Measurements from ENCODE around the gene AQP12A. TPM values are rescaled to one million over a fixed set of nuclear protein-coding genes. Genes with fewer than 3 reads are reported as not detected.
"Not testable (repeated sequence)": the region's sequence is repeated elsewhere in the genome, so short reads cannot be mapped to it uniquely, and the experiment has no call there.

The AQP12A gene
- total RNA-seq, 2 experiments from 2014 or later: not detected

GRCh38 chr2:240682431-240683224 lies 9.0 kb upstream of the AQP12A start, which contains the start of gene AQP12B:
Gene AQP12B, minus strand, starts transcription at chr2:240682885. Its CDS starts 48 bp downstream, at chr2:240682837.
- CTCF ChIA-PET; intact Hi-C loops (cut with DNase I, micrococcal nuclease); H3K4me3 Mint-ChIP-seq; H3K4me1 ChIP-seq (ENCODE audit: insufficient read depth, low read length); H3K9me3 Mint-ChIP-seq; H3K27ac ChIP-seq (ENCODE audit: low read depth in 1 of 2, low read length in 2 of 2); ATAC-seq (ENCODE audit: poor library complexity); H3K27me3 Mint-ChIP-seq; H3K9me3 ChIP-seq (ENCODE audit: control insufficient read depth in 1 of 2, insufficient read depth in 1 of 2, low read length in 2 of 2); POLR2A ChIA-PET; H3K27ac Mint-ChIP-seq; H3K36me3 Mint-ChIP-seq (ENCODE audit: low read depth); H3K27me3 ChIP-seq (ENCODE audit: control insufficient read depth in 1 of 2, insufficient read depth in 2 of 2, low read length in 2 of 2); H3K36me3 ChIP-seq (ENCODE audit: insufficient read depth, low read length); H3K4me1 Mint-ChIP-seq (ENCODE audit: low read depth): not testable (repeated sequence)
- peak within 1 kb of the TSS; percentile 34 for H3K4me3 ChIP-seq (ENCODE audit: low read length)
- DNase-seq: peak in 1 of 14 experiments; percentile 10

GRCh38 chr2:240683329-240683979 lies 8.2 kb upstream of the AQP12A start:
- H3K4me1 ChIP-seq (ENCODE audit: insufficient read depth, low read length); H3K36me3 Mint-ChIP-seq (ENCODE audit: low read depth); DNase-seq; H3K4me3 Mint-ChIP-seq; intact Hi-C loops (cut with DNase I, micrococcal nuclease); H3K27ac ChIP-seq (ENCODE audit: low read depth in 1 of 2, low read length in 2 of 2); H3K36me3 ChIP-seq (ENCODE audit: insufficient read depth, low read length); H3K9me3 ChIP-seq (ENCODE audit: control insufficient read depth in 1 of 2, insufficient read depth in 1 of 2, low read length in 2 of 2); H3K4me1 Mint-ChIP-seq (ENCODE audit: low read depth); CTCF ChIA-PET; H3K9me3 Mint-ChIP-seq; H3K27me3 Mint-ChIP-seq; H3K27ac Mint-ChIP-seq; POLR2A ChIA-PET; H3K27me3 ChIP-seq (ENCODE audit: control insufficient read depth in 1 of 2, insufficient read depth in 2 of 2, low read length in 2 of 2): not testable (repeated sequence)
- peak overlapping the region; percentile 34 for H3K4me3 ChIP-seq (ENCODE audit: low read length)
- peak; percentile 69 for ATAC-seq (ENCODE audit: poor library complexity)

GRCh38 chr2:240683980-240684728 lies 7.5 kb upstream of the AQP12A start:
- ATAC-seq (ENCODE audit: poor library complexity); H3K36me3 Mint-ChIP-seq (ENCODE audit: low read depth); H3K27ac ChIP-seq (ENCODE audit: low read depth in 1 of 2, low read length in 2 of 2); H3K36me3 ChIP-seq (ENCODE audit: insufficient read depth, low read length); H3K9me3 Mint-ChIP-seq; H3K27me3 ChIP-seq (ENCODE audit: control insufficient read depth in 1 of 2, insufficient read depth in 2 of 2, low read length in 2 of 2); H3K4me1 Mint-ChIP-seq (ENCODE audit: low read depth); intact Hi-C loops (cut with DNase I, micrococcal nuclease); H3K9me3 ChIP-seq (ENCODE audit: control insufficient read depth in 1 of 2, insufficient read depth in 1 of 2, low read length in 2 of 2); H3K4me3 Mint-ChIP-seq; H3K27me3 Mint-ChIP-seq; CTCF ChIA-PET; POLR2A ChIA-PET; H3K4me1 ChIP-seq (ENCODE audit: insufficient read depth, low read length); H3K27ac Mint-ChIP-seq: not testable (repeated sequence)
- H3K4me3 ChIP-seq (ENCODE audit: low read length): peak overlapping the region; percentile 34
- DNase-seq: peak in 2 of 14 experiments; percentile 14 to 34

GRCh38 chr2:240685771-240686371 lies 5.8 kb upstream of the AQP12A start:
- Mint-ChIP-seq H3K27me3 (no peaks in the 10 kb centered on the region), H3K4me1 (ENCODE audit: low read depth) (no peaks in the 10 kb centered on the region), H3K4me3 (no peak overlapping the region), H3K36me3 (ENCODE audit: low read depth) (no peaks in the 10 kb centered on the region), H3K9me3 (no peaks in the 10 kb centered on the region), H3K27ac (no peak overlapping the region)
- no peak for ATAC-seq (ENCODE audit: poor library complexity)
- Histone ChIP-seq H3K4me1 (ENCODE audit: insufficient read depth, low read length) (peaks cover 7% of the 10 kb centered on the region), H3K9me3 (ENCODE audit: control insufficient read depth in 1 of 2, insufficient read depth in 1 of 2, low read length in 2 of 2) (no peaks in the 10 kb centered on the region), H3K36me3 (ENCODE audit: insufficient read depth, low read length) (no peaks in the 10 kb centered on the region), H3K4me3 (ENCODE audit: low read length) (no peak overlapping the region), H3K27ac (ENCODE audit: low read depth in 1 of 2, low read length in 2 of 2) (no peak overlapping the region), H3K27me3 (ENCODE audit: control insufficient read depth in 1 of 2, insufficient read depth in 2 of 2, low read length in 2 of 2) (no peaks in the 10 kb centered on the region)
- ChIA-PET CTCF (no interaction called here), POLR2A (no interaction called here)
- no peak for DNase-seq
- intact Hi-C loops (cut with DNase I, micrococcal nuclease): no loop called here
- no peak for TF ChIP-seq CTCF (IDR thresholded peaks at IDR 0.05)
